Peyer's patch (tissue), 4 donors: ENCODE data around the gene USP1.
A peak's percentile ranks its signal among the peaks of the same experiment; 100 is the strongest.

Experiments
- CTCF ChIP-seq, 6 experiments: fragments of 450-650 bp in 4 of 6; fragments of 200-600 bp in 2 of 6; sonication (generic) in 1 of 6; IDR thresholded peaks; one replicate each; pipeline ENCODE4 v1.5.1; 2017 to 2019; ENCODE audit warnings: antibody characterized with exemption in 6 of 6, mild to moderate bottlenecking in 3 of 6, moderate library complexity in 1 of 6
- POLR2A ChIP-seq, 2 donors: fragments of 450-650 bp; IDR thresholded peaks; one replicate each; pipeline ENCODE4 v1.5.1; 2017; ENCODE audit warnings: antibody characterized with exemption in 2 of 2, mild to moderate bottlenecking in 2 of 2, moderate library complexity in 2 of 2

GRCh38 chr1:62436466-62437272 lies at the start of gene USP1:
- TF ChIP-seq CTCF (IDR thresholded peaks at IDR 0.05), result peak in 1 of 6 experiments; percentile 7
- TF ChIP-seq POLR2A (IDR thresholded peaks at IDR 0.05), result peak in 1 of 2 donors; percentile 34
